ENCODE measurements around the gene PSME3. TPM values are rescaled to one million over a fixed set of nuclear protein-coding genes. Genes with fewer than 3 reads are reported as not detected.

The PSME3 gene
- total RNA-seq, 1 experiment from 2014 or later = 222 TPM

GRCh38 chr17:42817866-42818265, 15.3 kb upstream of the PSME3 start:
- no peak overlapping the region for H3K56ac ChIP-seq (ENCODE audit: insufficient read length, low read depth, low read length)
- H4K91ac ChIP-seq (ENCODE audit: insufficient read length, low read depth, low read length) = no peak overlapping the region
- Mint-ChIP-seq H3K27me3 (ENCODE audit: low read depth) (no peaks in the 10 kb centered on the region), H3K9me3 (no peaks in the 10 kb centered on the region), H3K36me3 (ENCODE audit: insufficient read depth in 1 of 3, low read depth in 3 of 3) (peaks cover 25 to 83% (median 65%) of the 10 kb centered on the region in 3 experiments; a peak in 6 of 7 replicates), H3K27ac (no peak overlapping the region), H3K4me1 (no peaks in the 10 kb centered on the region), H3K4me3 (no peak overlapping the region)
- no peak overlapping the region for H2BK5ac ChIP-seq (ENCODE audit: insufficient read length, low read length)
- H3K79me1 ChIP-seq (ENCODE audit: insufficient read depth, low read depth, low read length, poor library complexity, severe bottlenecking) = no peaks in the 10 kb centered on the region
- H2BK15ac ChIP-seq (ENCODE audit: low read depth, low read length) = no peak overlapping the region
- no peak overlapping the region for H2BK20ac ChIP-seq (ENCODE audit: low read depth, low read length, poor library complexity, severe bottlenecking)
- no peak for TF ChIP-seq CTCF (conservative IDR thresholded peaks at IDR 0.05)
- no peak overlapping the region for H3K4me2 ChIP-seq (ENCODE audit: insufficient read depth, insufficient read length, low read length)
- no peak overlapping the region for H3K9ac ChIP-seq (ENCODE audit: extremely low read depth, insufficient read length, low read length)
- no peak overlapping the region for H2BK12ac ChIP-seq (ENCODE audit: insufficient read length, low read depth, low read length)
- H3K9me3 ChIP-seq (ENCODE audit: control insufficient read depth, low read depth, low read length) = no peaks in the 10 kb centered on the region
- no peak overlapping the region for H2AK5ac ChIP-seq (ENCODE audit: insufficient read length, low read length)
- H2BK120ac ChIP-seq (ENCODE audit: low read depth, low read length, poor library complexity, severe bottlenecking) = no peak overlapping the region
- H3K14ac ChIP-seq (ENCODE audit: insufficient read depth, low read length) = no peak overlapping the region
- WGBS (ENCODE audit: extremely low coverage, insufficient read length, low lambda C conversion rate) = no CpG with 5 or more reads among the region's 1 CpG
- no peak for DNase-seq
- H3K79me2 ChIP-seq (ENCODE audit: insufficient read depth, low read length) = no peaks in the 10 kb centered on the region
- no peak overlapping the region for H2AFZ ChIP-seq (ENCODE audit: low read length)
- no peak overlapping the region for H3K4ac ChIP-seq (ENCODE audit: low read depth, low read length)
- no peaks in the 10 kb centered on the region for H3K23me2 ChIP-seq (ENCODE audit: insufficient read length, low read depth, low read length, poor library complexity, severe bottlenecking)
- H3K4me1 ChIP-seq (ENCODE audit: insufficient read depth, low read length) = no peaks in the 10 kb centered on the region
- H3K27ac ChIP-seq (ENCODE audit: insufficient read length, low read depth, low read length) = no peak overlapping the region
- H3K23ac ChIP-seq (ENCODE audit: insufficient read length, low read depth, low read length) = no peak overlapping the region
- H3K18ac ChIP-seq (ENCODE audit: insufficient read length, low read depth, low read length) = no peak overlapping the region
- no peak overlapping the region for H3T11ph ChIP-seq (ENCODE audit: low read length)
- no peaks in the 10 kb centered on the region for H3K27me3 ChIP-seq (ENCODE audit: insufficient read depth, low read length)
- H4K8ac ChIP-seq (replicated peaks; ENCODE audit: insufficient read length, low read depth, low read length) = no peak overlapping the region
- no peak overlapping the region for H4K5ac ChIP-seq (ENCODE audit: insufficient read length, low read depth, low read length)
- H4K20me1 ChIP-seq (ENCODE audit: control insufficient read depth, insufficient read depth, insufficient read length) = no peaks in the 10 kb centered on the region
